ENCODE measurements around the gene BCO1.

- TF ChIP-seq FOXK2 (IDR thresholded peaks at IDR 0.05) (no peak), FOXM1 (IDR thresholded peaks at IDR 0.05; ENCODE audit: borderline replicate concordance) (no peak), SP1 (IDR thresholded peaks at IDR 0.05) (no peak), ZNF384 (IDR thresholded peaks at IDR 0.05) (no peak), ELF4 (IDR thresholded peaks at IDR 0.05) (no peak), SUZ12 (IDR thresholded peaks at IDR 0.05) (no peak)
Measured at GRCh38 chr16:81296631-81297030, 58.1 kb downstream of the BCO1 start.

Measured in HEK293T (cell line).